PC-9 (cell line): Measurements from ENCODE around the gene C8G. TPM values are rescaled to one million over a fixed set of nuclear protein-coding genes. Genes with fewer than 3 reads are reported as not detected.

Experiments
- BruUV-seq: library from RNA; stranded (reverse); fragments of 400-500 nt; replicated peaks from 2 replicates; lab custom pipeline; 2021; lab: Mats Ljungman, UMichigan
- CTCF ChIA-PET: fragments of 300-600 bp; sonication (Branson Sonifier 250); formaldehyde crosslinking; loops from one replicate; lab custom pipeline; 2022; ENCODE audit warnings: antibody characterized with exemption; lab: Charles Lee
- POLR2A ChIA-PET: fragments of 300-600 bp; sonication (Branson Sonifier 250); formaldehyde crosslinking; loops from one replicate; lab custom pipeline; 2022; ENCODE audit warnings: antibody characterized with exemption; ENCODE audit not compliant: unreplicated experiment; lab: Charles Lee
- DNase-seq, 2 experiments: peaks; one replicate each; pipeline versions ENCODE4 v3.0.0 to v3.0.0-alpha.2; 2015 to 2022; ENCODE audit warnings: mixed read lengths in 1 of 2
- H2AFZ ChIP-seq: fragments of 200-600 bp; sonication (generic); 2 replicates; pipeline ENCODE4 v1.8.1; 2017; ENCODE audit warnings: antibody characterized with exemption
- H3F3A ChIP-seq: fragments of 200-600 bp; sonication (generic); 2 replicates; pipeline ENCODE4 v1.8.1; 2017; ENCODE audit warnings: antibody characterized with exemption, mild to moderate bottlenecking, low read depth; ENCODE audit not compliant: insufficient read depth
- H3K27ac ChIP-seq: fragments of 200-600 bp; sonication (generic); 2 replicates; pipeline ENCODE4 v1.6.1; 2016; ENCODE audit warnings: mixed run types
- H3K27me3 ChIP-seq: fragments of 200-600 bp; sonication (generic); 2 replicates; pipeline ENCODE4 v1.6.1; 2016; ENCODE audit warnings: low read depth, mixed run types; ENCODE audit not compliant: insufficient read depth
- H3K36me3 ChIP-seq: fragments of 200-600 bp; sonication (generic); 2 replicates; pipeline ENCODE4 v1.6.1; 2016; ENCODE audit warnings: low read depth, mixed run types
- H3K4me1 ChIP-seq: fragments of 200-600 bp; sonication (generic); replicated peaks from 2 replicates; pipeline ENCODE4 v1.6.1; 2016; ENCODE audit warnings: mixed run types; ENCODE audit not compliant: insufficient read depth
- H3K4me2 ChIP-seq: fragments of 200-600 bp; sonication (generic); 2 replicates; pipeline ENCODE4 v1.6.1; 2017; ENCODE audit warnings: mixed run types
- H3K4me3 ChIP-seq: fragments of 200-600 bp; sonication (generic); 2 replicates; pipeline ENCODE4 v1.6.1; 2016; ENCODE audit warnings: mixed run types
- H3K79me2 ChIP-seq: fragments of 200-600 bp; sonication (generic); 2 replicates; pipeline ENCODE4 v1.6.1; 2017; ENCODE audit warnings: low read depth, mixed run types
- H3K9me2 ChIP-seq: fragments of 200-600 bp; sonication (generic); 2 replicates; pipeline ENCODE4 v1.8.1; 2017; ENCODE audit warnings: mild to moderate bottlenecking; ENCODE audit not compliant: insufficient read depth
- H3K9me3 ChIP-seq: fragments of 200-600 bp; sonication (generic); 2 replicates; pipeline ENCODE4 v1.8.1; 2016; ENCODE audit warnings: low read depth; ENCODE audit not compliant: insufficient read depth
- H4K20me1 ChIP-seq: fragments of 200-600 bp; sonication (generic); 2 replicates; pipeline ENCODE4 v1.8.1; 2017; ENCODE audit not compliant: insufficient read depth
- CTCF ChIP-seq: fragments of 200-600 bp; sonication (generic); conservative IDR thresholded peaks from 2 replicates; pipeline ENCODE4 v1.6.1; 2017; ENCODE audit warnings: mixed run types, antibody characterized with exemption, mild to moderate bottlenecking, moderate library complexity
- EZH2 ChIP-seq: fragments of 200-600 bp; sonication (generic); IDR thresholded peaks from 2 replicates; pipeline ENCODE4 v1.8.0; 2017; ENCODE audit warnings: antibody characterized with exemption, low read depth
- intact Hi-C: fragments of 100-400 bp; cut with micrococcal nuclease; formaldehyde crosslinking; loops from one replicate; pipeline ENCODE4 v1.10.0; 2022; ENCODE audit not compliant: unreplicated experiment
- total RNA-seq: library from RNA; stranded (reverse); gene quantifications from 2 replicates; pipeline ENCODE4 v1.2.3, GENCODE V29; 2021

C8G gene
- total RNA-seq, 1 experiment from 2014 or later: 2.3 TPM

- TF ChIP-seq CTCF (no peak), EZH2 (no peak)
- ChIA-PET CTCF (no interaction called here), POLR2A (no interaction called here)
- Histone ChIP-seq H3K9me2 (no peaks in the 10 kb centered on the region), H3K4me2 (no peak overlapping the region), H3F3A (peaks cover 15% of the 10 kb centered on the region; the same call in 1 of the 2 replicates), H3K4me3 (no peak overlapping the region), H2AFZ (no peak overlapping the region), H4K20me1 (no peaks in the 10 kb centered on the region; the same call in 1 of the 2 replicates), H3K9me3 (no peaks in the 10 kb centered on the region), H3K27me3 (no peaks in the 10 kb centered on the region), H3K27ac (no peak overlapping the region), H3K4me1 (peaks cover 9% of the 10 kb centered on the region), H3K79me2 (no peaks in the 10 kb centered on the region), H3K36me3 (no peaks in the 10 kb centered on the region)
- BruUV-seq: no TSS peak
- no peak for DNase-seq
- intact Hi-C loops: no loop called here
Observed at GRCh38 chr9:136985853-136986252, 40.8 kb downstream of the C8G start.

- H3K4me3 ChIP-seq: no peak overlapping the region
- BruUV-seq: no TSS peak
- H3K4me1 ChIP-seq: 0 out of 2 replicates have a peak, but pooled peaks cover 5% of the 10 kb centered on the region
- no peaks in the 10 kb centered on the region; the same call in 1 of the 2 replicates for H4K20me1 ChIP-seq
- H3K9me2 ChIP-seq: no peaks in the 10 kb centered on the region
- no peak overlapping the region for H3K27ac ChIP-seq
- POLR2A ChIA-PET: no interaction called here
- H3K4me2 ChIP-seq: no peak overlapping the region
- peaks cover 7% of the 10 kb centered on the region; the same call in 1 of the 2 replicates for H3K79me2 ChIP-seq
- no peaks in the 10 kb centered on the region for H3K36me3 ChIP-seq
- CTCF ChIA-PET: interaction anchor here (0.6 to 0.7 kb wide), 2 partner anchors 12 to 355 kb away, joined by 5 to 8 read pairs; no protein-coding TSS in a partner anchor
- no peaks in the 10 kb centered on the region for H3K9me3 ChIP-seq
- no peaks in the 10 kb centered on the region for H3K27me3 ChIP-seq
- no peak overlapping the region for H2AFZ ChIP-seq
- H3F3A ChIP-seq: peaks cover 27% of the 10 kb centered on the region; the same call in 1 of the 2 replicates
- intact Hi-C loops: no loop called here
- TF ChIP-seq CTCF (no peak), EZH2 (no peak)
- no peak for DNase-seq
Observed at GRCh38 chr9:136988872-136989271, 43.8 kb downstream of the C8G start.

GRCh38 chr9:136990242-136990911, 45.3 kb downstream of the C8G start:
- POLR2A ChIA-PET: interaction anchor here (0.5 kb wide), 1 partner anchor 77 kb away, joined by 21 read pairs; no protein-coding TSS in a partner anchor
- Histone ChIP-seq H3K4me2 (no peak overlapping the region), H3K9me2 (no peaks in the 10 kb centered on the region), H3K79me2 (peaks cover 7% of the 10 kb centered on the region; the same call in 1 of the 2 replicates), H3K4me1 (0 out of 2 replicates have a peak, but pooled peaks cover 5% of the 10 kb centered on the region), H3F3A (peaks cover 27% of the 10 kb centered on the region; the same call in 1 of the 2 replicates), H2AFZ (no peak overlapping the region), H4K20me1 (no peaks in the 10 kb centered on the region; the same call in 1 of the 2 replicates), H3K27me3 (no peaks in the 10 kb centered on the region), H3K36me3 (no peaks in the 10 kb centered on the region), H3K27ac (no peak overlapping the region), H3K9me3 (no peaks in the 10 kb centered on the region), H3K4me3 (no peak overlapping the region)
- DNase-seq: no peak
- intact Hi-C loops: no loop called here
- CTCF ChIA-PET: no interaction called here
- no TSS peak for BruUV-seq
- no peak for TF ChIP-seq CTCF
- TF ChIP-seq EZH2: no peak
